ENCODE measurements around the gene NETO2.
"Not testable (repeated sequence)": the region's sequence is repeated elsewhere in the genome, so short reads cannot be mapped to it uniquely, and the experiment has no call there.

The NETO2 gene

DNA sequence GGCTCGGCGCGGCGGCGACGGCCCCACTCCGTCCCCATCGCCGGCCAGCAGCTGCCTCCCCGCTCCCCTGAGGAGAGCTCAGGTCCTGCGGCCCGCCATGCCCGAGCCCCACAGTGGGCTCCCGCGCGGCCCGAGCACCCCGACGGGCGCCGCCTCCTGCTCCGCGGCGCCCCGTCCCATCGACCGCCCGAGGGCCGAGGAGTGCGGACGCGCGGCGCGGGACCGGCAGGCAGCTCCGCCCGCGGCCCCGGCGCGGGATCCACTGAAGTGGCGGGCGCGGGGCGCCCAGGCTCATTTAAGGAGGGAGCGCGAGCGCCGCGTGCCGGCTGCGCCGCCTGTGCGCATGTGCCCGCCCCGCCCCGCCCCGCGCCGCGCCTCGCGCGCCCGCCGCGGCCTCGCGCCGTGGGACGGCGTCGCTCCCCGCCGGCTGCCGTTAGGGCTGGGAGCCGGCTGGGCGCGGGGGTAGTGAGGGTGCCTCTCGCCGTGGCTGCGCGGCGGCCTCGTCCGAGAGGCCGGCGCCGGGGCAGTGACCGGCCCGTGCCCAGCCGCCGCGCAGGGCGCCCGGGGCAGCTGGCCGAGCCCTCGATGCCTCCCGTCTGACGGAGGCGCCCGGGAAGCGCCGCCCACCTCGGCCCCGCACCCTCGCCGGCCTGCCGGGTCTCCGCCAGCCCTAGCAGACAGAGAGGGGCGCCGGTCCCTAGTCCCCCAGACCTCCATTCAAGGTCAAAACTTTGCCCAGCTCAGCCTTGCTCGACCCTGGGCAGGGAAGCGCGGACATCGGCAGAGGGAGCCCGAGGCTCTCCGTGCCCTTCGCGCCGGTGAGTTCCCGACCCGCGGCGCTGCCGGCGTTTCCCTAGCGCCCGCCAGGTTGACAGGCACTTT lies at the start of gene NETO2:
TSS of gene NETO2 (minus strand) at position 269 of the 882 bp plus-strand sequence. CDS start 333 bp downstream, outside the sequence.
- DNase-seq (ENCODE audit: low spot score) = peak; percentile 57

DNA sequence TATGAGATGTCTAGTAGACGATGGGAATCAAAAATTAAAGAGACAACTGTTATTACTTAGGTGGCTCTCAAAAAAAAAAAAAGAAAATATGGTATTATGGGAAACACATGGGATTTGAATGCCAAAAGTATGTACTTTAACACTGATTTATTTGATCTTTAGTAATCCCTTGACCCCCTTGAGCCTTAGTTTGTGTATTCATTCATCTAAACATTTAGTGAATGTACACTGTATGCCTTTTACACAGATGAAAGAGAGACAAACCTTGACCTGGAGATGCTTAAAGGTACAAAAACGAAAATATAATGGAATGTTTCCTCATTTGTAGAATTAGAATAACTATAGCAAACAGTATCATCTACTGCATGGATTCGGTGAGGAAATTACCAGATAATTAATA lies 38.6 kb upstream of the NETO2 start:
- DNase-seq (ENCODE audit: low spot score) = no peak

- not testable (repeated sequence) for DNase-seq (ENCODE audit: low spot score)
Measured at GRCh38 chr16:47181066-47181465, 37.3 kb upstream of the NETO2 start.

DNA sequence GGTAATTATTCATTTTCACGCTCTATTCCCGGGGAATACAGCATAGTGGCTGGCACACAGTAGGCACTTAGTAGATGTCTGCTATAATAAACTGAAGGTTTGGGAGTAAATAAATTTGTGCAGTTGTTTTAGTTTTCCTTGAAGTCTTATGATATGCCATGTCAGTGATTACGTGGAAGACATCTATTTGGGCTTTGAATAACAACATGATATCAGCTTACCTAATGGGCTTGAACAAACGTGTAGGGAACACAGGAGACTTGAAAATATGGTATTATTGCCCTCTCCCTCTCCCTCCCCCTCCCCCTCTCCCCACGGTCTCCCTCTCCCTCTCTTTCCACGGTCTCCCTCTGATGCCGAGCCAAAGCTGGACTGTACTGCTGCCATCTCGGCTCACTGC lies 36.3 kb upstream of the NETO2 start:
- no peak for DNase-seq (ENCODE audit: low spot score)

DNA sequence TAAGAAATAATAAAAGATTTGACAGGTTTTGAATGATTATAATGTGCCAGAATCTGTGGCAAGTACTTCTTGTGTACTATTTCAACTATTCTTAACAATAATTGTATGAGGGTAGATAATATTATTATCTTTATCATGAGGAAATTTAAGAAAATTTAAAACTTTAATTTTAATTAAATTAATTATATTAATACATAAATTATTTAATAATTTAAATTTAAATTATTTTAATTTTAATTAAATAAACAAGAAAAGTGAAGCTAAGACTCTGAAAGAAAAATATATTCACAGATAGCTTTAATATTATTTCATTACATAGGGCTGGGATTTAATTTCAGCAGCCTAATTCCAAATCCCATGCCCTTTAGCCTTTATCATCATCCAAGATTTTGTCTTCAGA lies 31.4 kb upstream of the NETO2 start:
- DNase-seq (ENCODE audit: low spot score) = no peak

DNA sequence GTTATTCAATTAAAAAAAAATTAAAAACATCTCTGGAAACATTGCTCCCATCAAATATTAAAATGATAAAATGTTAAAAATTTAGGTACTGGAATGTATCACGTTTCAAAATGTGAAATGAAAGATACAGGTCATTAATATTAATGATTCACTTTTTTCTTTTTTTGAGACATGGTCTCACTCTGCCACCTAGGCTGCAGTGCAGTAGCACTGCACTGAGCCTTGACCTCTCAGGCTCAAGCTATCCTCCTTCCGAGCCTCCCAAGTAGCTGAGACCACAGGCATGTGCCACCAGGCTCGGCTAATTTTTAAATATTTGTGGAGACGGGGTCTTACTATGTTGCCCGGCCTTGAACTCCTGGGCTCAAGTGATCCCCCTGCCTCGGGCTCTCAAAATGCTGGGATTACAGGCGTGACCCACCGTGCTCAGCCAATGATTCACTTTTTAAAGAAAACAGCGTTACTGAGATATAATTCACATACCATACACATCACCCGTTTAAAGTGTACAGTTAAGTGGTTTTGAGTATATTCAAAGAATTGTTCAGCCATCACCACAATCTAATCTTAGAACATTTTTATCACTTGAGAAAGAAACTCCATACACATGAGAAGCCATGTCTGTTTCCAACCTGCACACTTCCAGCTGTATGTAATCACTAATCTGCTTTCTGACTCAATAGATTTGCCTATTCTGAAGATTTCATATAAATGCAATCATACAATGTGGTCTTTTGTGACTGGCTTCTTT lies 19.1 kb upstream of the NETO2 start:
- DNase-seq (ENCODE audit: low spot score) = no peak

DNA sequence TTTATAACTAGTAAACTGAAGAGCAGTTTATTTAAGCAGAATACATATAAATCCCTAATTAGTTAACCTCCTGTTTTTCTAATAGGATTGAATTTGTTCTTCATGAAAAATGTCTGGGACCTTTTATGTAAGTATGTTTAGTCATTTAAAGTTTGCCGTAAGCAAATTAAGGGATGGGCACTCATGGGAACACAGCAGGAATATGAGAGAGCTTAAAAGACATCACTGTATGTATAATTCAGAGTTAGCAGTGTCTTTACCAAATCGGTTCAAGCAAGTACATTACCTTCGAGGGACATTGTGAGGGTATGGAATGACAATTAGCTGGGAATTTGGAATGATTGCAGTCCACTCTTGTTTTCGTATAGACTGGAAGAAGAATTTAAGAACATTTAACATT lies 17.7 kb upstream of the NETO2 start:
- no peak for DNase-seq (ENCODE audit: low spot score)

- DNase-seq (ENCODE audit: low spot score) = no peak
Measured at GRCh38 chr16:47160422-47160821, 16.7 kb upstream of the NETO2 start.

GRCh38 chr16:47158992-47159391 lies 15.2 kb upstream of the NETO2 start:
- no peak for DNase-seq (ENCODE audit: low spot score)

- no peak for DNase-seq (ENCODE audit: low spot score)
Measured at GRCh38 chr16:47156680-47157215, 13.0 kb upstream of the NETO2 start.

- not testable (repeated sequence) for DNase-seq (ENCODE audit: low spot score)
Measured at GRCh38 chr16:47152501-47152900, 8.8 kb upstream of the NETO2 start.

DNA sequence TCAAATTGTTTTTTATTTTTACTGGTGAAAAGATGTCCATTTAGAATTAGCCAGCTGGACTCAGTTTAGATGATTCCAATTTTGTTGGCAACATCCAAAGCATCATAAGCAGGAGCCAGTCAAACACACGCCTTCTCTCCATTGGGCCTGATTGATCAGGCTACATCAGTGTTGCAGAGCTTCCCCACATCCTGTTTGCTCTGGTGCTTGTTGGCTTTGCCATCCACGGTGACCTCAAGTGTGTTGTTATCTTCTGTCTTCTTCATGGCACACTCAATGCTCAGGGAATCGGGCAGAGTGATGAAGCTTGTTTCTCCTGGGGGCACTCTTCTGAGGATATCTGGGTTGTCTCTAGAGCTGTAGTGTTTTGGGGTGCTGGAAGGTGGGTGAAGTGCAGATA lies 6.3 kb upstream of the NETO2 start:
- DNase-seq (ENCODE audit: low spot score) = no peak

DNA sequence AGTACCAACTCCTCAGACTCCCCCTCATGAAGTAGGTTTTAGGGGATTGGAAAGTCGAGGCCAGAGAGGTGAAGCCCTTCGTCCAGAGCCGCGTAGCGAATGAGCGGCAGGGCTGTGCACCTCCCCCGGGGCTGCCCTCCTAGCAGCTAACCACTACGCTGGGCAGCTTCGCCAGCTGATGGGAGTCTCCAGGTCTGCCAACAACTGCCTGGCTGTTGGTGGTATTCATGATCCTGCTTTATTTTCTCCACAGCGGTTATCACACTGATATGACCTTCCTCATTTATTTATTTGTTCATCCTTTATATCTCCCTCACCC lies 773 bp upstream of the NETO2 start:
- no peak for DNase-seq (ENCODE audit: low spot score)

GRCh38 chr16:47142821-47143676 lies 696 bp downstream of the NETO2 start:
- peak; percentile 62 for DNase-seq (ENCODE audit: low spot score)

GRCh38 chr16:47142486-47142820 lies 1.3 kb downstream of the NETO2 start:
- DNase-seq (ENCODE audit: low spot score) = no peak

GRCh38 chr16:47141773-47142485 lies 1.8 kb downstream of the NETO2 start:
- DNase-seq (ENCODE audit: low spot score) = peak; percentile 87

DNA sequence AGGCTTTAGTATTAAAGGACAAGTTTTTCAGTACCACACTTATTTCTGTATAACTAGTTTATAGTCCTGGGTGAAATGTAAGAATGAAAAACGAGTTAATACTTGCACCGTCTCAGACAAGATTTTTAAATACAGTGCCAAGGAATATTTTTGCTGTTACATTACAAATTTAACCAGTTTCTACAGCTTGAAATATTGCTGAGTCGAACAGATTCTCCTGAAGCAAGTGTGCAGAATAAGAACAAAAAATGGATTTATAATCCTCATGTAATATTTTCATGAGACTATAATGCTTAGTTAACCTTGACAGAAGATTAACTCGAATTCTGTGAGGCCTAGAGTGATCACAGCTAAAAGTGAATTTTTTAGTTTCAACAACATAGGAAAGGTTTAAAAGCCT lies 3.1 kb downstream of the NETO2 start:
- DNase-seq (ENCODE audit: low spot score) = no peak

DNA sequence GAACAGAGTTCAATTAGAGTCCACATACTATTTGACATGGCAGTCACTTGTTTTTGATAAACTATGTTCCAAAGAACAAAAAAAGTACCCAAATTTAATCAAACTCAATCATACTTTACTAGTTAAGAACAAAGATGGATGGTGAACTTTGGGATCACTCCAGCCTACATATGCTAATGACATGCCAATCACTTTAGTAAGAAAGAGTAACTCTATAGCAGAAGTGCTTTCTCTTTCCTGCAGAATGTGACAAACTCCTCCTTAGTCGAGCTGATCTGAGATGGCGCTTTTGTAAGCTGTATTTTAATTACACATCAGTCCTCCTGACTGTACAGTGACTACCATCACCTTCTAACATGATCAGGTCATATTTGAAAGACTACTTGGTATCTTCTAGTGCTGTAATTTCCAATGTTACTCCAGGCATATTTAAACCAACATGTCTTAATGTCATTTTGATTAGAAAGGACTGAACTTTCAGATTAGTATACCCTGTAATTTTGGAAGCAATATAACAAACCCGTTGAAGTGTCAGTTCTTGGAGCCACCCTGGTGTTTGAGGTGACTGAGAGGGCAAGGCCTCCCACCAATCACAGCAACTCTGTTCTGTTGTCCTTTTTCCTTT lies 4.1 kb downstream of the NETO2 start:
- DNase-seq (ENCODE audit: low spot score) = no peak

DNA sequence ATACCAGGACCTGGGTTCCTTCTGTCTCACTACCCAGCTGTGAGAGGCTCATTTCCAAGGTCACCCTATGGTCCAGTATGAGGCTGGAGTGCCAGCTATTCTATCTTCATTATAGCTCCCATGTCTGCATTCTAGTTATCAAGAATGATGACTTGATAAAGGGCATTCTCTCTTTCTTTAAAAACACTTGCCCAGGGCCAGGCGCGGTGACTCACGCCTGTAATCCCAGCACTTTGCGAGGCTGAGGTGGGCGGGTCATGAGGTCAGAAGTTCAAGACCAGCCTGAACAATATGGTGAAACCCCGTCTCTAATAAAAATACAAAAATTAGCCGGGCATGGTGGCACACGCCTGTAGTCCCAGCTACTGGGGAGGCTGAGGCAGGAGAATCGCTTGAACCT lies 5.8 kb downstream of the NETO2 start:
- not testable (repeated sequence) for DNase-seq (ENCODE audit: low spot score)

DNA sequence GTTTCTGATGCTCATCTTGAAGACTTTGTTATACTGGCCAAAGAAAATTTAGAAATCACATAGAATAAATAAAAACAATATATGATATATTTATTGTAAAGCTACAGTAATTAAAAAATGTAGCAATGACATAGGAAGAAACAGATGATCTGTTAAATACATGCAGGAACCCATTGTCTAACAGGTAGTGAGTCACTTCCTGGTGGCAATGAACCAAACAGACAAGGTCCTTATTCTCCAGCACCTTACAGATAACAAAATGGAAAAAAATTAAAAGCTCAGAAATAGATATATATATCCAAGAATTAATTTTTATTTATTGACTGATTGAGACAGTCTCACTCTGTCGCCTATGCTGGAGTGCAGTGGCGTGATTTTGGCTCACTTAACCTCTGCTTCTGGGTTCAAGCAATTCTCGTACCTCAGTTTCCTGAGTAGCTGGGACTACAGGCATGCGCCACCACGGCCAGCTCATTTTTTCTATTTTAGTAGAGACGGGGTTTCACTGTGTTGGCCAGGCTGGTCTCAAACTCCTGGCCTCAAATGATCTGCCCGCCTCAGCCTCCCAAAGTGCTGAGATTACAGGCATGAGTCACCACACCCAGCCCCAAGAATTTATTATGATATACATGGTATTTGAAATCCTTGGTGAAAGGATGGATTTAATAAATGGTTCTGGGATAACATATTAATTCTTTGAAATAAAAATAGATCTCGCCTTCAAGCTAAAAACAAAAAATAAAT lies 7.5 kb downstream of the NETO2 start:
- peak; percentile 34 for DNase-seq (ENCODE audit: low spot score)

All from CD4-positive, alpha-beta T cell treated with Interleukin-15 for 4 hours (primary cell).